H1 (cell line): ENCODE results near the gene ATP2A3. TPM values are rescaled to one million over a fixed set of nuclear protein-coding genes. Genes with fewer than 3 reads are reported as not detected.

Experiments used
- CTCF ChIA-PET: fragments of 300-600 bp; sonication (Branson Sonifier 250); formaldehyde crosslinking; loops from one replicate; lab custom pipeline; 2021; ENCODE audit not compliant: partially characterized antibody; lab: Charles Lee
- POLR2A ChIA-PET: fragments of 300-600 bp; sonication (Branson Sonifier 250); formaldehyde crosslinking; loops from one replicate; lab custom pipeline; 2021; ENCODE audit warnings: inconsistent platforms; ENCODE audit not compliant: partially characterized antibody; lab: Charles Lee
- DNase-seq, 2 experiments: peaks; one replicate each; pipeline versions ENCODE4 v3.0.0 to v3.0.0-alpha.2; 2010 to 2022; ENCODE audit warnings: low spot score in 2 of 2, low read depth in 1 of 2, mixed read lengths in 1 of 2
- FAIRE-seq: peaks from 2 replicates; lab custom pipeline; 2011; peaks lifted over from hg19 to GRCh38; lab: Jason Lieb, UNC
- H2AFZ ChIP-seq: 2 replicates; pipeline ENCODE4 v1.8.1; 2012; ENCODE audit warnings: low read length, inconsistent platforms
- H2AK5ac ChIP-seq: 2 replicates; pipeline ENCODE4 v1.6.1; 2013; ENCODE audit warnings: low read depth, low read length
- H2BK120ac ChIP-seq: replicated peaks from 2 replicates; pipeline ENCODE3; 2013; ENCODE audit warnings: low read depth, low read length, inconsistent platforms
- H2BK12ac ChIP-seq: 2 replicates; pipeline ENCODE4 v1.6.1; 2013; ENCODE audit warnings: low read depth, low read length
- H2BK15ac ChIP-seq: 2 replicates; pipeline ENCODE4 v1.6.1; 2013; ENCODE audit warnings: low read length
- H2BK20ac ChIP-seq: 2 replicates; pipeline ENCODE4 v1.6.1; 2013; ENCODE audit warnings: low read length
- H2BK5ac ChIP-seq: 2 replicates; pipeline ENCODE4 v1.6.1; 2013; ENCODE audit warnings: low read depth, low read length
- H3K14ac ChIP-seq: 2 replicates; pipeline ENCODE4 v1.6.1; 2013; ENCODE audit warnings: inconsistent platforms; ENCODE audit not compliant: insufficient read length
- H3K18ac ChIP-seq: 2 replicates; pipeline ENCODE4 v1.6.1; 2013; ENCODE audit warnings: low read length; ENCODE audit errors: extremely low read depth
- H3K23ac ChIP-seq: 2 replicates; pipeline ENCODE4 v1.6.1; 2013; ENCODE audit warnings: inconsistent platforms; ENCODE audit not compliant: insufficient read length
- H3K23me2 ChIP-seq: 2 replicates; pipeline ENCODE4 v1.6.1; 2013; ENCODE audit warnings: low read depth, low read length
- H3K27ac ChIP-seq: 2 replicates; pipeline ENCODE4 v1.6.1; 2011; ENCODE audit warnings: low read depth, low read length, inconsistent platforms
- H3K27me3 ChIP-seq, 4 experiments: replicated peaks in 1 of 4; 1 replicate in 1 of 4; 2 replicates in 3 of 4; pipeline versions ENCODE4 v1.6.1 to v1.8.1; 2011 to 2013; ENCODE audit warnings: low read length in 3 of 4, mild to moderate bottlenecking in 3 of 4, inconsistent platforms in 2 of 4, mixed read lengths in 2 of 4, moderate library complexity in 1 of 4; ENCODE audit not compliant: control insufficient read depth in 3 of 4, insufficient read depth in 3 of 4; ENCODE audit errors: extremely low read depth in 1 of 4
- H3K36me3 ChIP-seq, 4 experiments: 2 replicates each; pipeline versions ENCODE4 v1.6.1 to v1.8.1; 2011 to 2013; ENCODE audit warnings: mild to moderate bottlenecking in 4 of 4, low read length in 3 of 4, moderate library complexity in 2 of 4, control low read depth in 1 of 4, inconsistent platforms in 1 of 4; ENCODE audit not compliant: insufficient read depth in 4 of 4, control insufficient read depth in 2 of 4
- H3K4ac ChIP-seq: replicated peaks from 2 replicates; pipeline ENCODE3; 2013; ENCODE audit warnings: low read length, low read depth, mixed read lengths, inconsistent platforms; ENCODE audit not compliant: insufficient read length
- H3K4me1 ChIP-seq, 4 experiments: replicated peaks in 1 of 4; 1 replicate in 1 of 4; 2 replicates in 3 of 4; pipeline versions ENCODE4 v1.6.1 to v1.8.1; 2011 to 2013; ENCODE audit warnings: low read length in 3 of 4, inconsistent platforms in 2 of 4, mixed read lengths in 1 of 4; ENCODE audit not compliant: insufficient read depth in 4 of 4, control insufficient read depth in 3 of 4
- H3K4me2 ChIP-seq, 2 experiments: 2 replicates each; pipeline versions ENCODE4 v1.6.1 to v1.8.1; 2011 to 2013; ENCODE audit warnings: low read depth in 2 of 2, low read length in 2 of 2, control low read depth in 1 of 2, inconsistent platforms in 1 of 2, mild to moderate bottlenecking in 1 of 2; ENCODE audit not compliant: insufficient read depth in 1 of 2
- H3K4me3 ChIP-seq, 4 experiments: fragments of 200-600, 300-600 bp in 1 of 4; sonication (generic), shearing (Covaris generic), sonication (Bioruptor Twin) in 1 of 4; 2 replicates each; pipeline versions ENCODE4 v1.5.1 to v1.8.1; 2011 to 2016; ENCODE audit warnings: low read length in 4 of 4, low read depth in 3 of 4, control low read depth in 2 of 4, inconsistent platforms in 2 of 4, mild to moderate bottlenecking in 2 of 4, mixed read lengths in 1 of 4, moderate library complexity in 1 of 4; ENCODE audit not compliant: insufficient read depth in 2 of 4; ENCODE audit errors: extremely low read depth in 1 of 4
- H3K56ac ChIP-seq: replicated peaks from 2 replicates; pipeline ENCODE3; 2013; ENCODE audit warnings: low read depth, mild to moderate bottlenecking, mixed read lengths, low read length, inconsistent platforms; ENCODE audit not compliant: insufficient read length
- H3K79me1 ChIP-seq: 2 replicates; pipeline ENCODE4 v1.6.1; 2013; ENCODE audit warnings: low read depth, low read length, control low read depth
- H3K79me2 ChIP-seq, 2 experiments: 2 replicates each; pipeline versions ENCODE4 v1.6.1 to v1.8.1; 2012 to 2013; ENCODE audit warnings: low read length in 2 of 2, mild to moderate bottlenecking in 2 of 2, inconsistent platforms in 1 of 2; ENCODE audit not compliant: insufficient read depth in 2 of 2, control insufficient read depth in 1 of 2
- H3K9ac ChIP-seq, 4 experiments: replicated peaks in 1 of 4; 1 replicate in 1 of 4; 2 replicates in 3 of 4; pipeline versions ENCODE4 v1.6.1 to v1.8.1; 2011 to 2013; ENCODE audit warnings: low read depth in 3 of 4, low read length in 3 of 4, control low read depth in 2 of 4, mild to moderate bottlenecking in 2 of 4, moderate library complexity in 2 of 4, inconsistent platforms in 1 of 4; ENCODE audit errors: extremely low read depth in 1 of 4
- H3K9me3 ChIP-seq, 2 experiments: 2 replicates each; pipeline versions ENCODE4 v1.6.1 to v1.8.1; 2012 to 2013; ENCODE audit warnings: mild to moderate bottlenecking in 2 of 2, moderate library complexity in 2 of 2, control low read depth in 1 of 2, inconsistent platforms in 1 of 2, low read depth in 1 of 2, low read length in 1 of 2, mixed read lengths in 1 of 2; ENCODE audit not compliant: insufficient read depth in 2 of 2
- H4K20me1 ChIP-seq, 2 experiments: replicated peaks in 1 of 2; 2 replicates each; pipeline versions ENCODE3 to v1.8.1; 2011 to 2013; ENCODE audit warnings: inconsistent platforms in 2 of 2, low read length in 2 of 2, mild to moderate bottlenecking in 1 of 2; ENCODE audit not compliant: insufficient read depth in 2 of 2, control insufficient read depth in 1 of 2
- H4K5ac ChIP-seq: 2 replicates; pipeline ENCODE4 v1.6.1; 2013; ENCODE audit warnings: low read length, low read depth, mixed read lengths, inconsistent platforms; ENCODE audit not compliant: insufficient read length
- H4K8ac ChIP-seq: 2 replicates; pipeline ENCODE4 v1.8.0; 2013; ENCODE audit warnings: mild to moderate bottlenecking, moderate library complexity, low read length, inconsistent platforms; ENCODE audit not compliant: insufficient read depth; ENCODE audit errors: extremely low read depth
- H4K91ac ChIP-seq: replicated peaks from 2 replicates; pipeline ENCODE3; 2013; ENCODE audit warnings: low read length, mixed read lengths, inconsistent platforms; ENCODE audit not compliant: insufficient read length
- CBX8 ChIP-seq: fragments of 300-800, 300-1000 bp; sonication (generic); IDR thresholded peaks from 2 replicates; pipeline ENCODE4 v1.7.1; 2016; ENCODE audit warnings: low read depth, low read length, borderline replicate concordance
- CHD2 ChIP-seq: IDR thresholded peaks from 2 replicates; pipeline ENCODE4 v1.6.1; 2012; ENCODE audit warnings: low read length, improper control_type of control experiment
- CREB1 ChIP-seq: IDR thresholded peaks from 2 replicates; pipeline ENCODE4 v1.6.1; 2012; ENCODE audit warnings: inconsistent platforms
- GTF2F1 ChIP-seq: IDR thresholded peaks from 2 replicates; pipeline ENCODE4 v1.6.1; 2012; ENCODE audit warnings: low read depth, low read length, improper control_type of control experiment, borderline replicate concordance
- KDM4A ChIP-seq: IDR thresholded peaks from one replicate; pipeline ENCODE4 v1.7.1; 2012; ENCODE audit warnings: low read depth, mild to moderate bottlenecking, moderate library complexity, low read length, inconsistent platforms; ENCODE audit not compliant: severe bottlenecking
- POLR2A ChIP-seq, 2 experiments: IDR thresholded peaks; 1 replicate in 1 of 2; 2 replicates in 1 of 2; pipeline ENCODE4 v1.6.1; 2011; ENCODE audit warnings: low read depth in 2 of 2, low read length in 2 of 2, mild to moderate bottlenecking in 2 of 2; ENCODE audit errors: control extremely low read depth in 1 of 2
- POLR2AphosphoS5 ChIP-seq: IDR thresholded peaks from 2 replicates; pipeline ENCODE4 v1.6.1; 2011; ENCODE audit warnings: low read depth, low read length
- RBBP5 ChIP-seq: IDR thresholded peaks from 2 replicates; pipeline ENCODE4 v1.7.1; 2012; ENCODE audit warnings: low read depth, mild to moderate bottlenecking, inconsistent platforms, low read length, moderate library complexity, borderline replicate concordance
- SP4 ChIP-seq: IDR thresholded peaks from 2 replicates; pipeline ENCODE4 v1.6.1; 2012; ENCODE audit warnings: low read length, inconsistent platforms
- SRF ChIP-seq: IDR thresholded peaks from 2 replicates; pipeline ENCODE4 v1.6.1; 2011; ENCODE audit warnings: mild to moderate bottlenecking, low read depth, low read length, moderate library complexity
- WGBS, 2 experiments: shearing (Covaris generic) in 1 of 2; methylation state at CpG; one replicate each; pipeline versions ENCODE4 v1.1.6 to v1.1.7; 2013 to 2015; ENCODE audit warnings: low lambda C conversion rate in 2 of 2, mixed read lengths in 2 of 2, inconsistent platforms in 1 of 2, low coverage in 1 of 2, missing lambda C conversion rate in 1 of 2; ENCODE audit not compliant: insufficient replicate concordance in 2 of 2, insufficient coverage in 1 of 2, insufficient read length in 1 of 2; ENCODE audit errors: extremely low coverage in 1 of 2, missing lambda C conversion rate in 1 of 2; 5-methylcytosine and 5-hydroxymethylcytosine counted together
- polyA plus RNA-seq, 7 experiments: library from polyadenylated mRNA; depleted of rRNA in 3 of 7; stranded (reverse) in 5 of 7; unstranded in 2 of 7; fragments of >200 nt in 5 of 7; fragments of 200-250 nt in 2 of 7; gene quantifications; 1 replicate in 5 of 7; 2 replicates in 1 of 7; 4 replicates in 1 of 7; pipeline versions ENCODE4 v1.2.1 to v1.2.3, GENCODE V29; 2011 to 2013; ENCODE audit warnings: missing spikeins in 2 of 7, mixed read lengths in 2 of 7
- total RNA-seq: library from RNA; stranded (reverse); fragmentation: NEBNext Ultra II Directional; extraction: Animal tissue kit (Norgen Biotek cat#: 25700); gene quantifications from 2 replicates; pipeline ENCODE4 v1.2.1, GENCODE V29; 2021

Gene ATP2A3
- total and polyA plus RNA-seq, 2 of the 8 experiments (the other 6 are each of a cell fraction or from before 2014, with no cell fraction given) = 18.4 to 32.5 TPM

GRCh38 chr17:3980381-3981014, 16.3 kb upstream of the ATP2A3 start:
- Histone ChIP-seq H3K56ac (no peak overlapping the region), H2AK5ac (no peak overlapping the region; the same call in 1 of the 2 replicates), H2BK15ac (peak overlapping the region; percentile 75; the same call in 1 of the 2 replicates), H4K91ac (no peak overlapping the region), H4K5ac (no peak overlapping the region), H3K79me1 (no peaks in the 10 kb centered on the region), H3K18ac (peak overlapping the region; percentile 32; the same call in 1 of the 2 replicates), H3K4me3 (no peak overlapping the region), H3K27ac (no peak overlapping the region), H4K20me1 (no peaks in the 10 kb centered on the region), H2BK5ac (peak overlapping the region; percentile 41; the same call in 1 of the 2 replicates), H4K8ac (no peak overlapping the region), H3K23ac (no peak overlapping the region), H3K4me1 (peaks cover 4 to 33% (median 23%) of the 10 kb centered on the region in 4 experiments), H3K4ac (no peak overlapping the region), H2BK120ac (peak overlapping the region; percentile 29), H3K23me2 (no peaks in the 10 kb centered on the region), H2AFZ (no peak overlapping the region), H2BK20ac (peak overlapping the region; percentile 48; the same call in 1 of the 2 replicates), H2BK12ac (peak overlapping the region; percentile 10; the same call in 1 of the 2 replicates), H3K9me3 (no peaks in the 10 kb centered on the region), H3K4me2 (peak overlapping the region in 1 of 2 experiments; percentile 39; a peak in 1 of 4 replicates), H3K36me3 (no peaks in the 10 kb centered on the region), H3K14ac (no peak overlapping the region), H3K79me2 (no peaks in the 10 kb centered on the region), H3K27me3 (no peaks in the 10 kb centered on the region), H3K9ac (no peak overlapping the region)
- POLR2A ChIA-PET = no interaction called here
- 67% methylated on average over 15 of the region's 19 CpGs; no CpG with 5 or more reads in 1 of the 2 experiments for WGBS, 2 experiments
- no peak for TF ChIP-seq GTF2F1
- no peak for TF ChIP-seq SP4
- TF ChIP-seq POLR2AphosphoS5 = no peak
- TF ChIP-seq CHD2 = no peak
- TF ChIP-seq RBBP5 = no peak
- TF ChIP-seq CBX8 = no peak
- TF ChIP-seq SRF = no peak
- no peak for TF ChIP-seq POLR2A (IDR thresholded peaks at IDR 0.05; ENCODE audit: control extremely low read depth in 1 of 2, low read depth in 2 of 2, low read length in 2 of 2)
- no peak for TF ChIP-seq CREB1
- TF ChIP-seq KDM4A = no peak
- FAIRE-seq (no peak), DNase-seq (no peak)
- CTCF ChIA-PET = interaction anchor here (0.6 to 1.8 kb wide), 10 partner anchors 9 to 45 kb away, joined by 3 to 9 read pairs (median 3); no protein-coding TSS in a partner anchor
